H1 (cell line): Measurements from ENCODE around the gene CELF5. TPM values are rescaled to one million over a fixed set of nuclear protein-coding genes. Genes with fewer than 3 reads are reported as not detected.

Source experiments
- CTCF ChIA-PET: fragments of 300-600 bp; sonication (Branson Sonifier 250); formaldehyde crosslinking; loops from one replicate; lab custom pipeline; 2021; ENCODE audit not compliant: partially characterized antibody; lab: Charles Lee
- POLR2A ChIA-PET: fragments of 300-600 bp; sonication (Branson Sonifier 250); formaldehyde crosslinking; loops from one replicate; lab custom pipeline; 2021; ENCODE audit warnings: inconsistent platforms; ENCODE audit not compliant: partially characterized antibody; lab: Charles Lee
- DNase-seq, 2 experiments: peaks; one replicate each; pipeline versions ENCODE4 v3.0.0 to v3.0.0-alpha.2; 2010 to 2022; ENCODE audit warnings: low spot score in 2 of 2, low read depth in 1 of 2, mixed read lengths in 1 of 2
- FAIRE-seq: peaks from 2 replicates; lab custom pipeline; 2011; peaks lifted over from hg19 to GRCh38; lab: Jason Lieb, UNC
- H2AFZ ChIP-seq: 2 replicates; pipeline ENCODE4 v1.8.1; 2012; ENCODE audit warnings: low read length, inconsistent platforms
- H2AK5ac ChIP-seq: 2 replicates; pipeline ENCODE4 v1.6.1; 2013; ENCODE audit warnings: low read depth, low read length
- H2BK120ac ChIP-seq: replicated peaks from 2 replicates; pipeline ENCODE3; 2013; ENCODE audit warnings: low read depth, low read length, inconsistent platforms
- H2BK12ac ChIP-seq: 2 replicates; pipeline ENCODE4 v1.6.1; 2013; ENCODE audit warnings: low read depth, low read length
- H2BK15ac ChIP-seq: 2 replicates; pipeline ENCODE4 v1.6.1; 2013; ENCODE audit warnings: low read length
- H2BK20ac ChIP-seq: 2 replicates; pipeline ENCODE4 v1.6.1; 2013; ENCODE audit warnings: low read length
- H2BK5ac ChIP-seq: 2 replicates; pipeline ENCODE4 v1.6.1; 2013; ENCODE audit warnings: low read depth, low read length
- H3K14ac ChIP-seq: 2 replicates; pipeline ENCODE4 v1.6.1; 2013; ENCODE audit warnings: inconsistent platforms; ENCODE audit not compliant: insufficient read length
- H3K18ac ChIP-seq: 2 replicates; pipeline ENCODE4 v1.6.1; 2013; ENCODE audit warnings: low read length; ENCODE audit errors: extremely low read depth
- H3K23ac ChIP-seq: 2 replicates; pipeline ENCODE4 v1.6.1; 2013; ENCODE audit warnings: inconsistent platforms; ENCODE audit not compliant: insufficient read length
- H3K23me2 ChIP-seq: 2 replicates; pipeline ENCODE4 v1.6.1; 2013; ENCODE audit warnings: low read depth, low read length
- H3K27ac ChIP-seq: 2 replicates; pipeline ENCODE4 v1.6.1; 2011; ENCODE audit warnings: low read depth, low read length, inconsistent platforms
- H3K27me3 ChIP-seq, 4 experiments: replicated peaks in 1 of 4; 1 replicate in 1 of 4; 2 replicates in 3 of 4; pipeline versions ENCODE4 v1.6.1 to v1.8.1; 2011 to 2013; ENCODE audit warnings: low read length in 3 of 4, mild to moderate bottlenecking in 3 of 4, inconsistent platforms in 2 of 4, mixed read lengths in 2 of 4, moderate library complexity in 1 of 4; ENCODE audit not compliant: control insufficient read depth in 3 of 4, insufficient read depth in 3 of 4; ENCODE audit errors: extremely low read depth in 1 of 4
- H3K36me3 ChIP-seq, 4 experiments: 2 replicates each; pipeline versions ENCODE4 v1.6.1 to v1.8.1; 2011 to 2013; ENCODE audit warnings: mild to moderate bottlenecking in 4 of 4, low read length in 3 of 4, moderate library complexity in 2 of 4, control low read depth in 1 of 4, inconsistent platforms in 1 of 4; ENCODE audit not compliant: insufficient read depth in 4 of 4, control insufficient read depth in 2 of 4
- H3K4ac ChIP-seq: replicated peaks from 2 replicates; pipeline ENCODE3; 2013; ENCODE audit warnings: low read length, low read depth, mixed read lengths, inconsistent platforms; ENCODE audit not compliant: insufficient read length
- H3K4me1 ChIP-seq, 4 experiments: replicated peaks in 1 of 4; 1 replicate in 1 of 4; 2 replicates in 3 of 4; pipeline versions ENCODE4 v1.6.1 to v1.8.1; 2011 to 2013; ENCODE audit warnings: low read length in 3 of 4, inconsistent platforms in 2 of 4, mixed read lengths in 1 of 4; ENCODE audit not compliant: insufficient read depth in 4 of 4, control insufficient read depth in 3 of 4
- H3K4me2 ChIP-seq, 2 experiments: 2 replicates each; pipeline versions ENCODE4 v1.6.1 to v1.8.1; 2011 to 2013; ENCODE audit warnings: low read depth in 2 of 2, low read length in 2 of 2, control low read depth in 1 of 2, inconsistent platforms in 1 of 2, mild to moderate bottlenecking in 1 of 2; ENCODE audit not compliant: insufficient read depth in 1 of 2
- H3K4me3 ChIP-seq, 4 experiments: fragments of 200-600, 300-600 bp in 1 of 4; sonication (generic), shearing (Covaris generic), sonication (Bioruptor Twin) in 1 of 4; 2 replicates each; pipeline versions ENCODE4 v1.5.1 to v1.8.1; 2011 to 2016; ENCODE audit warnings: low read length in 4 of 4, low read depth in 3 of 4, control low read depth in 2 of 4, inconsistent platforms in 2 of 4, mild to moderate bottlenecking in 2 of 4, mixed read lengths in 1 of 4, moderate library complexity in 1 of 4; ENCODE audit not compliant: insufficient read depth in 2 of 4; ENCODE audit errors: extremely low read depth in 1 of 4
- H3K56ac ChIP-seq: replicated peaks from 2 replicates; pipeline ENCODE3; 2013; ENCODE audit warnings: low read depth, mild to moderate bottlenecking, mixed read lengths, low read length, inconsistent platforms; ENCODE audit not compliant: insufficient read length
- H3K79me1 ChIP-seq: 2 replicates; pipeline ENCODE4 v1.6.1; 2013; ENCODE audit warnings: low read depth, low read length, control low read depth
- H3K79me2 ChIP-seq, 2 experiments: 2 replicates each; pipeline versions ENCODE4 v1.6.1 to v1.8.1; 2012 to 2013; ENCODE audit warnings: low read length in 2 of 2, mild to moderate bottlenecking in 2 of 2, inconsistent platforms in 1 of 2; ENCODE audit not compliant: insufficient read depth in 2 of 2, control insufficient read depth in 1 of 2
- H3K9ac ChIP-seq, 4 experiments: replicated peaks in 1 of 4; 1 replicate in 1 of 4; 2 replicates in 3 of 4; pipeline versions ENCODE4 v1.6.1 to v1.8.1; 2011 to 2013; ENCODE audit warnings: low read depth in 3 of 4, low read length in 3 of 4, control low read depth in 2 of 4, mild to moderate bottlenecking in 2 of 4, moderate library complexity in 2 of 4, inconsistent platforms in 1 of 4; ENCODE audit errors: extremely low read depth in 1 of 4
- H3K9me3 ChIP-seq, 2 experiments: 2 replicates each; pipeline versions ENCODE4 v1.6.1 to v1.8.1; 2012 to 2013; ENCODE audit warnings: mild to moderate bottlenecking in 2 of 2, moderate library complexity in 2 of 2, control low read depth in 1 of 2, inconsistent platforms in 1 of 2, low read depth in 1 of 2, low read length in 1 of 2, mixed read lengths in 1 of 2; ENCODE audit not compliant: insufficient read depth in 2 of 2
- H4K20me1 ChIP-seq, 2 experiments: replicated peaks in 1 of 2; 2 replicates each; pipeline versions ENCODE3 to v1.8.1; 2011 to 2013; ENCODE audit warnings: inconsistent platforms in 2 of 2, low read length in 2 of 2, mild to moderate bottlenecking in 1 of 2; ENCODE audit not compliant: insufficient read depth in 2 of 2, control insufficient read depth in 1 of 2
- H4K5ac ChIP-seq: 2 replicates; pipeline ENCODE4 v1.6.1; 2013; ENCODE audit warnings: low read length, low read depth, mixed read lengths, inconsistent platforms; ENCODE audit not compliant: insufficient read length
- H4K8ac ChIP-seq: 2 replicates; pipeline ENCODE4 v1.8.0; 2013; ENCODE audit warnings: mild to moderate bottlenecking, moderate library complexity, low read length, inconsistent platforms; ENCODE audit not compliant: insufficient read depth; ENCODE audit errors: extremely low read depth
- H4K91ac ChIP-seq: replicated peaks from 2 replicates; pipeline ENCODE3; 2013; ENCODE audit warnings: low read length, mixed read lengths, inconsistent platforms; ENCODE audit not compliant: insufficient read length
- BCL11A ChIP-seq, 2 experiments: IDR thresholded peaks; one replicate each; pipeline ENCODE4 v1.6.1; 2011; ENCODE audit warnings: low read depth in 2 of 2, low read length in 2 of 2, mild to moderate bottlenecking in 2 of 2
- EZH2 ChIP-seq: fragments of 200-600 bp; sonication (generic); IDR thresholded peaks from 2 replicates; pipeline ENCODE4 v1.7.1; 2012; ENCODE audit warnings: low read depth, mild to moderate bottlenecking, moderate library complexity, low read length, inconsistent platforms; ENCODE audit not compliant: severe bottlenecking
- GTF2F1 ChIP-seq: IDR thresholded peaks from 2 replicates; pipeline ENCODE4 v1.6.1; 2012; ENCODE audit warnings: low read depth, low read length, improper control_type of control experiment, borderline replicate concordance
- HDAC6 ChIP-seq: IDR thresholded peaks from one replicate; pipeline ENCODE4 v1.7.1; 2012; ENCODE audit warnings: low read depth, mild to moderate bottlenecking, inconsistent platforms, low read length, moderate library complexity
- NRF1 ChIP-seq: IDR thresholded peaks from 2 replicates; pipeline ENCODE4 v1.6.1; 2011; ENCODE audit warnings: mild to moderate bottlenecking, low read depth, low read length, improper control_type of control experiment
- RBBP5 ChIP-seq: IDR thresholded peaks from 2 replicates; pipeline ENCODE4 v1.7.1; 2012; ENCODE audit warnings: low read depth, mild to moderate bottlenecking, inconsistent platforms, low read length, moderate library complexity, borderline replicate concordance
- SP1 ChIP-seq: IDR thresholded peaks from 2 replicates; pipeline ENCODE4 v1.6.1; 2011; ENCODE audit warnings: low read depth, low read length
- TBP ChIP-seq: IDR thresholded peaks from 2 replicates; pipeline ENCODE4 v1.6.1; 2011; ENCODE audit warnings: low read depth, low read length, improper control_type of control experiment
- WGBS, 2 experiments: shearing (Covaris generic) in 1 of 2; methylation state at CpG; one replicate each; pipeline versions ENCODE4 v1.1.6 to v1.1.7; 2013 to 2015; ENCODE audit warnings: low lambda C conversion rate in 2 of 2, mixed read lengths in 2 of 2, inconsistent platforms in 1 of 2, low coverage in 1 of 2, missing lambda C conversion rate in 1 of 2; ENCODE audit not compliant: insufficient replicate concordance in 2 of 2, insufficient coverage in 1 of 2, insufficient read length in 1 of 2; ENCODE audit errors: extremely low coverage in 1 of 2, missing lambda C conversion rate in 1 of 2; 5-methylcytosine and 5-hydroxymethylcytosine counted together
- polyA plus RNA-seq, 7 experiments: library from polyadenylated mRNA; depleted of rRNA in 3 of 7; stranded (reverse) in 5 of 7; unstranded in 2 of 7; fragments of >200 nt in 5 of 7; fragments of 200-250 nt in 2 of 7; gene quantifications; 1 replicate in 5 of 7; 2 replicates in 1 of 7; 4 replicates in 1 of 7; pipeline versions ENCODE4 v1.2.1 to v1.2.3, GENCODE V29; 2011 to 2013; ENCODE audit warnings: missing spikeins in 2 of 7, mixed read lengths in 2 of 7
- total RNA-seq: library from RNA; stranded (reverse); fragmentation: NEBNext Ultra II Directional; extraction: Animal tissue kit (Norgen Biotek cat#: 25700); gene quantifications from 2 replicates; pipeline ENCODE4 v1.2.1, GENCODE V29; 2021
- TF ChIP-seq, protein P1 (sequence below): IDR thresholded peaks from 2 replicates; pipeline ENCODE4 v1.6.1; 2012; ENCODE audit warnings: inconsistent platforms

Gene CELF5
- total and polyA plus RNA-seq, 2 of the 8 experiments (the other 6 are each of a cell fraction or from before 2014, with no cell fraction given) = 9.8 to 15.0 TPM

GRCh38 chr19:3206216-3206953, 18.1 kb upstream of the CELF5 start:
- H3K36me3 ChIP-seq = peaks cover 3 to 50% (median 17%) of the 10 kb centered on the region in 4 experiments; a peak in 5 of 8 replicates
- no peak overlapping the region for H2AK5ac ChIP-seq
- H3K79me1 ChIP-seq = no peaks in the 10 kb centered on the region
- H3K4me2 ChIP-seq = no peak overlapping the region
- H3K23ac ChIP-seq = no peak overlapping the region
- no peaks in the 10 kb centered on the region for H3K23me2 ChIP-seq
- H2BK120ac ChIP-seq = no peak overlapping the region
- no peak overlapping the region for H3K14ac ChIP-seq
- ChIA-PET CTCF (interaction anchor here (1.0 to 2.2 kb wide), 3 partner anchors 15 to 255 kb away, joined by 3 to 8 read pairs (median 5); no protein-coding TSS in a partner anchor), POLR2A (no interaction called here)
- no peaks in the 10 kb centered on the region for H3K79me2 ChIP-seq
- TF ChIP-seq RBBP5 (no peak), GTF2F1 (no peak), EZH2 (no peak), BCL11A (IDR thresholded peaks at IDR 0.05; ENCODE audit: low read depth in 2 of 2, low read length in 2 of 2) (no peak), TBP (no peak), NRF1 (no peak), SP1 (no peak), HDAC6 (no peak)
- TF ChIP-seq, protein P1, sequence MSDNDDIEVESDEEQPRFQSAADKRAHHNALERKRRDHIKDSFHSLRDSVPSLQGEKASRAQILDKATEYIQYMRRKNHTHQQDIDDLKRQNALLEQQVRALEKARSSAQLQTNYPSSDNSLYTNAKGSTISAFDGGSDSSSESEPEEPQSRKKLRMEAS = no peak
- H3K56ac ChIP-seq = no peak overlapping the region
- H3K9me3 ChIP-seq = no peaks in the 10 kb centered on the region
- peaks cover 0 to 18% of the 10 kb centered on the region in 2 experiments for H4K20me1 ChIP-seq
- H3K27me3 ChIP-seq = no peaks in the 10 kb centered on the region
- H2BK20ac ChIP-seq = no peak overlapping the region
- no peak overlapping the region for H2BK15ac ChIP-seq
- no peak overlapping the region for H3K4me3 ChIP-seq
- DNase-seq (no peak), FAIRE-seq (no peak)
- H3K27ac ChIP-seq = no peak overlapping the region
- no peak overlapping the region for H2BK12ac ChIP-seq
- H3K4ac ChIP-seq = no peak overlapping the region
- no peak overlapping the region for H3K18ac ChIP-seq
- peaks cover 0 to 5% (median 0%) of the 10 kb centered on the region in 4 experiments; a peak in 2 of 7 replicates for H3K4me1 ChIP-seq
- no peak overlapping the region for H4K8ac ChIP-seq
- H4K5ac ChIP-seq = no peak overlapping the region
- H3K9ac ChIP-seq = no peak overlapping the region
- no peak overlapping the region for H2BK5ac ChIP-seq
- 97% methylated on average over 14 of the region's 28 CpGs; no CpG with 5 or more reads in 1 of the 2 experiments for WGBS, 2 experiments
- H4K91ac ChIP-seq = no peak overlapping the region
- no peak overlapping the region for H2AFZ ChIP-seq
